Putamen (tissue), 1 donor: ENCODE measurements around the gene TPRX1.
A peak's percentile ranks its signal among the peaks of the same experiment; 100 is the strongest.
"Not testable (repeated sequence)": the region's sequence is repeated elsewhere in the genome, so short reads cannot be mapped to it uniquely, and the experiment has no call there.

Experiments
- DNase-seq: peaks from one replicate; pipeline ENCODE4 v3.0.0-alpha.2; 2016; ENCODE audit warnings: low spot score

Gene TPRX1, protein sequence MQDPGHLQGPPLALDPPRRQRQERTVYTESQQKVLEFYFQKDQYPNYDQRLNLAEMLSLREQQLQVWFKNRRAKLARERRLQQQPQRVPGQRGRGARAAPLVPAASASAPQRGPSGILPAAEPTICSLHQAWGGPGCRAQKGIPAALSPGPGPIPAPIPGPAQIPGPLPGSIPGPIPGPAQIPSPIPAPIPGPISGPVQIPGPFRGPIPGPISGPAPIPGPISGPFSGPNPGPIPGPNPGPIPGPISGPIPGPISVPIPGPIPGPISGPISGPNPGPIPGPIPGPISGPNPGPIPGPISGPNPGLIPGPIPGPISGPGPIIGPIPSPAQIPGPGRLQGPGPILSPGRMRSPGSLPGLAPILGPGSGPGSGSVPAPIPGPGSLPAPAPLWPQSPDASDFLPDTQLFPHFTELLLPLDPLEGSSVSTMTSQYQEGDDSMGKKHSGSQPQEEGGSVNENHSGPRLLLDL

GRCh38 chr19:47804451-47804850 lies at the start of gene TPRX1:
Gene TPRX1 (minus strand): TSS chr19:47804551. CDS start chr19:47804539, 12 bp downstream.
- DNase-seq: not testable (repeated sequence)

DNA sequence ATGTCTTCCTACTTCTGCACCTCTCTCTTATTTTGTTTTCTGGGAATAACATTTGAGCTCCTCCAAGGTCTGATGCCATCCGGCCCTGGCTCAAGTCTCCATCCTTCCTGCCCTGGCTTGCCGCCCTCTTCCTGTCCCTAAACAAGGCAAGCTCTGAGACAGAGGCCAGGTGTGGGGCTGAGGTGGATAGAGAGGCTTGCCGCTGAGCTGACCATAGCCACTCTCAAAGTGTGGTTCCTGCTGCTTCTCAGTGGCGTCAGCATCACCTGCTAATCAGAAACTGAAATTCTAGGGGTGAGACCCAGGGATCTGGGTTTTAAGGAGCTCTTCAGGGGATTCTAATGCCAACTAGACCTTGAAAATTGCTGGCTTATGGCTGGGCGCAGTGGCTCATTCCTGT lies 48.7 kb upstream of the TPRX1 start:
- no peak for DNase-seq

GRCh38 chr19:47848823-47849473 lies 44.6 kb upstream of the TPRX1 start:
- DNase-seq: no peak

DNA sequence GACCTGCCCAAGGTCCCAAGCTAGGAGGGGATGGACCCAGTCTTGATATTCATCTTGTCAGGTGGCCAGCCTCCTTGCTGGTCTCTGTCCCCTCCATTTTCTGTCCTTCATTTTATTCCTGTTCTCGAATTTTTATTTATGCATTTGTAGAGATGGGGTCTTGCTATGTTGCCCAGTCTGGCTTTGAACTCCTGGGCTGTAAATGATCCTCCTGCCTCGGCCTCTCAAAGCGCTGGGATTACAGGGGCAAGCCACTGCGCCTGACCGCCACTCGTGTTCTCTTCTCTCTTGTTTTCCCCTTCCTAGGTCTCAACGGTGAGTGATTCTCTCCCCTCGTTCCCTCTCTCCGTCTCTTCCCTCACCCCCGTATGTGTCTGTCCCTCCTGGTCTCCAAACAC lies 44.1 kb upstream of the TPRX1 start:
- DNase-seq: no peak

GRCh38 chr19:47842941-47843340 lies 38.6 kb upstream of the TPRX1 start:
- DNase-seq: no peak

- no peak for DNase-seq
These were observed 35.6 kb upstream of the TPRX1 start for GRCh38 chr19:47839913-47840312.

DNA sequence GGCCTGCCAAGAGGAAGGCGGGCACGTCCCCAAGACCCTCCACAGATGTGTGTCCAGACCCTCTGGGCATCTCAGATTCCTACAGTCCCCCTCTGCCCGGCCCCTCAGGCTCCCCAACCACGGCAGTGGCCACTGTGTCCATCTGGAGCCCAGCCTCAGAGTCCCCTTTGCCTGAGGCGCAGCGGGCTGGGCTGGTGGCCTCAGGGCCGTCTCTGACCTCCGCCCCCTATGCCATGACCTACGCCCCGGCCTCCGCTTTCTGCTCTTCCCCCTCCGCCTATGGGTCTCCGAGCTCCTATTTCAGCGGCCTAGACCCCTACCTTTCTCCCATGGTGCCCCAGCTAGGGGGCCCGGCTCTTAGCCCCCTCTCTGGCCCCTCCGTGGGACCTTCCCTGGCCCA lies 35.1 kb upstream of the TPRX1 start:
- no peak for DNase-seq

DNA sequence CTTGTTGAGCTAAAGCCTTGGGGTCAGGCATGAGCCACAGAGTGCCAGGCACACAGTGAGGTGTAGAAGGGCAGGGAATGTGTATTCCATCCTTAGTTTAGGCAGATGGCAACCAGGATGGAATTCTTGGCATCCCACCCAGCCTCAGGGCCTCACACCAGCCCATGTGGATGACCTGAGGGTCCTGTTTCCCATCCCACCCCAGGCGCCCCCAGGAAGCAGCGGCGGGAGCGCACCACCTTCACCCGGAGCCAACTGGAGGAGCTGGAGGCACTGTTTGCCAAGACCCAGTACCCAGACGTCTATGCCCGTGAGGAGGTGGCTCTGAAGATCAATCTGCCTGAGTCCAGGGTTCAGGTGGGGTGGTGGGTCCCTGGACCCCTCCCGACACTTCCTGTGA lies 31.7 kb upstream of the TPRX1 start:
- no peak for DNase-seq

GRCh38 chr19:47832723-47833122 lies 28.4 kb upstream of the TPRX1 start:
- no peak for DNase-seq

DNA sequence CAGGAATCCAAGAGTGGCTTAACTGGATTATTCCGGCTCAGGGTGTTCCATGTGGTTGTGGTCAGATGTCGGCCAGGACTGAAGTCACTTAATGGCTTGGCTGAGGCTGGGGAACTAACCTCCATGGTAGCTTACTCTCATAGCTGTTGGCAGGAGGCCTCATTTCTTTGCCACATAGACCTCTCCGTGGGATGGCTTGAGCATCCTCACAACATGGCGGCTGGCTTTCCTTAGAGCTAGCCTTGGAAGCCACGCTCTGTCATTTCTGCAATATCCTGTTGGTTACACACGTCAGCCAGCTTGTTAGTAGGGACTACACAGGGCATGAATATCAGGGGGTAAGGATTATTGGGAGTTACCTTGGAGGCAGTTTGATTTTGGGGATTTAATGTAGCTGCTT lies 22.4 kb upstream of the TPRX1 start:
- no peak for DNase-seq

DNA sequence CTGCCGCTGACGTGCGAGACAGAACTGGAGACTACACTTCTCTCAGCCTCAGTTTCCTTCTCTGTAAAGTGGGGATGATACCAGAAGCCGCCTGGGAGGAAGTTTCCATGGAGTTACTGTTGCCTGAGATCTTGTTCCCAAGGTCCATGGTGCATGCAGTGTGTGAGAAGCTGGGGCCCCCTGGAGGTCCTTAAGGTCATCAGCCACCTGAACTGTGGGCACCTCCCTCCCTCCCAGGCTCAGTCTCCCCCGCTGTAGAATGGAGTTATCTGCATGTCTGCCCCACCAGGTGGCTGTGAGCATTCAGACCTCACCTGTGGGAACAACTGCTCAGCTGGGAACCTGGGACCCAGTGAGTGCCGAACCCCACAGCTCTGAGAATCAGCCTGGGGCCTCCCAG lies 20.0 kb upstream of the TPRX1 start:
- DNase-seq: no peak

DNA sequence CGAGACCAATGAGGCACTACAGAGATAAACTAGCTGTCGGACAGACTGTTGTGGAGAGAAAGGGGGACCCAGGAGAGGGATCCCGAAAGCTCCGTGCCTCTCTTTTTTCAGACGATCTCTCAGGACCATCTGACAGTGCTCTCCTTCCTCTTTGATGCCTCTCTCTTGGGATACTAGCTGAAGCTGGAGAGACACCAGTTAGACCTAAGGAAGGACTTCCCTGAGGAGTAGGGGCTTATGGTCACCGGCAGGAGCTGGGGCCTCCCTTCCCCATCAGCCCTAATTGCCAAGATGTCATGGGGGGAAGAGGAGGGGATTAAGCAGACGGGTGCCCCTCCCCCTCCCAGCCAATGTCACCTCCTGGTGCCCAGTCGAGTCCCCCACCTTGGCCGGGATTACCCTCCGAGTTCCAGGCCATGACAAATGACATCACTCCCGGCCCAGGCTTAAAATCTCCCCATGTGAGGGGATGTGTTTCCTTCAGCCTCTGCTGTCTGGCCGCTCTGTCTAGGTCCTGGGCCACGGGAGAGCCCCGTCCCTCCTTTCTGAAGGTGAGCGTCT lies 17.2 kb upstream of the TPRX1 start, which contains the start of gene CRX:
Gene CRX, plus strand, starts transcription at position 478 of the 561 bp plus-strand sequence. CDS start 12,507 bp downstream, outside the sequence.
- DNase-seq: no peak

- DNase-seq: no peak
These were observed 16.1 kb upstream of the TPRX1 start for GRCh38 chr19:47820410-47820809.

DNA sequence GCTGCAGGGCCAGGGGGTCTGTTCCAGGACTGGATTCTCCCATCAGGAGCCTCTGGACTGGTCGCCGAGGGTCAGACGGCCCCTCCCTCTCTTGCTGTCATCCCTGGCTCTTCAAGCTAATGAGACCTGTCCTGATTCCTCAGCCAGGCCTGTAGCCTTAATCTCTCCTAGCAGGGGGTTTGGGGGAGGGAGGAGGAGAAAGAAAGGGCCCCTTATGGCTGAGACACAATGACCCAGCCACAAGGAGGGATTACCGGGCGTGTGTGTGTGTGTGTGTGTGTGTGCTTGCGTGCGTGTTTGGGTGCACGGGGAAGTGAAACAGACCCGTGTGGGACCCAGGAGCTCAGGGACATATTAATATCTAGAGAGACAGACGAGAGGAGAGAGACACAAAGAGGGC lies 15.5 kb upstream of the TPRX1 start:
- DNase-seq: no peak

DNA sequence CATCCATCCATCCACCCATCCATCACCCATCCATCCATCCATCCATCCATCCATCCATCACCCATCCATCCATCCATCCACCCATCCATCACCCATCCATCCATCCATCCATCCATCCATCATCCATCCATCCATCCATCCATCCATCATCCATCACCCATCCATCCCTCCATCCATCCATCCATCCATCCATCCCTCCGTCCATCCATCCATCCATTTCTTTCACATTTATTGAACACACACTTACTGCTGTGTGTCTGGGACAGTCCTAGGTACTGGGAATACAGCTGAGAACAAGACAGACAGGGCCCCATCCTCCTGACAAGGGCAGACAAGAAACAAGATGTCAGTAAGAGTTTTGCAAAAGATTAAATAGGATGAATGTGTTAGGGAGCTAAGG lies 13.9 kb upstream of the TPRX1 start:
- not testable (repeated sequence) for DNase-seq

DNA sequence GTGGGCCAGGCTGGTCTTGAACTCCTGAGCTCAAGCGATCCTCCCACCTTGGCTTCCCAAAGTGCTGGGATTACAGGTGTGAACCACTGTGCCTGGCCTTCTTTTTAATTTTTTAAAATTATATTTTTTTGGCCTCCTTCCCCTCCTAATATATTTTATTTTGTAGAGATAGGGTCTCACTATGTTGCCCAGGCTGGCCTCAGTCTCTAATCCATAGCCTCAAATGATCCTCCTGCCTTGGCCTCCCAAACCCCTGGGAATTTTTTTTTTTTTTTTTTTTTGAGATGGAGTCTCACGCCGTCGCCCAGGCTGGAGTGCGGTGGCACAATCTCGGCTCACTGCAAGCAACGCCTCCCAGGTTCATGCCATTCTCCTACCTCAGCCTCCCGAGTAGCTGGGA lies 11.9 kb upstream of the TPRX1 start:
- not testable (repeated sequence) for DNase-seq

DNA sequence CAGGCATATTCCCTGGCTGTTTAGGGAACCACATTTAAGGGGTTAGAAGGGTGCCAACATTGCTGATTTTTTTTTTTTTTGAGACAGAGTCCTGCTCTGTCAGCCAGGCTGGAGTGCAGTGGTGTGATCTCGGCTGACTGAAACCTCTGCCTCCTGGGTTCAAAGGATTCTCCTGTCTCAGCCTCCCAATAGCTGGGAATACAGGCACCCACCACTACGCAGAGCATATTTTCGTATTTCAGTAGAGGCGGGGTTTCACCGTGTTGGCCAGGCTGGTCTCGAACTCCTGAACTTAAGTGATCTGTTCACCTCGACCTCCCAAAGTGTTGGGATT lies 9.6 kb upstream of the TPRX1 start:
- DNase-seq: no peak

GRCh38 chr19:47813304-47813994 lies 9.1 kb upstream of the TPRX1 start:
- peak; percentile 17 for DNase-seq

GRCh38 chr19:47806435-47806834 lies 2.1 kb upstream of the TPRX1 start:
- DNase-seq: no peak

- peak; percentile 40 for DNase-seq
These were observed 962 bp upstream of the TPRX1 start for GRCh38 chr19:47805313-47805712.

GRCh38 chr19:47803671-47804070 lies 680 bp downstream of the TPRX1 start:
- DNase-seq: not testable (repeated sequence)

- not testable (repeated sequence) for DNase-seq
These were observed 1.2 kb downstream of the TPRX1 start for GRCh38 chr19:47803148-47803547.
